Osteocyte (in vitro differentiated cells): ENCODE results near the gene FLAD1. TPM values are rescaled to one million over a fixed set of nuclear protein-coding genes. Genes with fewer than 3 reads are reported as not detected.

Source experiments
- DNase-seq: peaks from one replicate; pipeline ENCODE4 v3.0.0; 2021; ENCODE audit warnings: mixed read lengths; ENCODE audit not compliant: unreplicated experiment; ENCODE audit errors: extremely low spot score
- H3K27ac Mint-ChIP-seq: one replicate; pipeline ENCODE4 v1.8.0; 2021; ENCODE audit warnings: mild to moderate bottlenecking, mixed read lengths; ENCODE audit not compliant: unreplicated experiment
- H3K27me3 Mint-ChIP-seq: one replicate; pipeline ENCODE4 v1.8.0; 2021; ENCODE audit warnings: mixed read lengths; ENCODE audit not compliant: unreplicated experiment
- H3K36me3 Mint-ChIP-seq: one replicate; pipeline ENCODE4 v1.8.0; 2021; ENCODE audit warnings: mixed read lengths; ENCODE audit not compliant: unreplicated experiment
- H3K4me1 Mint-ChIP-seq: one replicate; pipeline ENCODE4 v1.8.0; 2021; ENCODE audit warnings: mixed read lengths; ENCODE audit not compliant: unreplicated experiment
- H3K4me3 Mint-ChIP-seq: one replicate; pipeline ENCODE4 v1.8.0; 2021; ENCODE audit warnings: mild to moderate bottlenecking, moderate library complexity, mixed read lengths; ENCODE audit not compliant: unreplicated experiment
- H3K9me3 Mint-ChIP-seq: one replicate; pipeline ENCODE4 v1.8.0; 2021; ENCODE audit warnings: mixed read lengths; ENCODE audit not compliant: unreplicated experiment
- total RNA-seq: library from RNA; stranded (reverse); gene quantifications from 2 replicates; pipeline ENCODE4 v1.2.1, GENCODE V29; 2021
- TF ChIP-seq, protein P1 (sequence below): fragments of 200-600 bp; sonication (generic); IDR thresholded peaks from 2 replicates; pipeline ENCODE4 v1.5.0; 2021; ENCODE audit warnings: antibody characterized with exemption, mild to moderate bottlenecking, moderate library complexity

Gene FLAD1
- total RNA-seq, 1 donor from 2014 or later: 31.2 TPM

DNA sequence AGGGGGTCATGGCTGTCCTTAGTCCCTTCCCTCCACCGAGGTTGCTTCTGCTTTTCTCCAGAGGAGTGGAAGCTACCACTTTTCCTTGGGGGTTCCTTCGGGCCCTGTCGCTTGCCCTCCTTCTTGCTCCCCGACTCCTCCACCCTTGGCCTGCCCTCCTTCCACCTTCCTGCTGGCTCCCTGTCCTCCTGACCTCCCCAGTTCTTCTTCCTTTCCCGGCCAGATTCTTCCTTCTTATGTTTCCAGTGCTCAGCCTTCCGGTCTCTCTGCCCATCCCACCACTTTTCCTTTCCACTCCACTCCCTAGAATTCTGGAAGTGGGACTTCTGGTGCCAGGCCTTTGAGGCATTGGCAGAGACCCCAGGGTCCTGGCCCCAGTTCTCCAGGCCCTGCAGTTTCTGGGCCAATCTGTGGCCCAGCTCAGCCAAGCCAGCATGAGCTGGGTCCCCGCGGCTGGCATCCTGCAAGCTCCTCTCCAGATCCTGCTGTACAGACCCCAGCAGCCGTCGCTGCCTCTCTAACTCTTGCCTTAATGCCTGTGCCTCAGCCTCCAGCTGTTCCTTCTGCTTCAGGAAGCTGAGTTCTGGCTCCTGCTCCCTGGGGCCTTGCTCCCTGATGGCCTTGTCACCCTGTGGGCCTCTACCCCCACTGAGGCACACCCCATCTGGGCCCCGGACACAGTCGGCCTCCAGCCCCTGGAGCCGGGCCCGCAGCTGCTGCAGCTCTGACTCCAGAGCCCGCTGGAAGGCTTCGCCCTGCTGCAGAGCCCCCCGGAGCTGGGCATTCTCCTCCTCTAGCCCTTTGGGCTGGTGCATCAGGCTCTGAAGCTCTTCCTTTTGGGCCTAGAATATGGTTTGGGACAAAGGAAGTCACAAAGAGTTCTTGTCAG is 36.9 kb upstream of the FLAD1 start:
- Mint-ChIP-seq H3K9me3 (no peaks in the 10 kb centered on the region), H3K27me3 (no peaks in the 10 kb centered on the region), H3K4me1 (no peaks in the 10 kb centered on the region), H3K4me3 (no peak overlapping the region), H3K36me3 (peaks cover 14% of the 10 kb centered on the region), H3K27ac (no peak overlapping the region)
- no peak for DNase-seq
- TF ChIP-seq, protein P1, sequence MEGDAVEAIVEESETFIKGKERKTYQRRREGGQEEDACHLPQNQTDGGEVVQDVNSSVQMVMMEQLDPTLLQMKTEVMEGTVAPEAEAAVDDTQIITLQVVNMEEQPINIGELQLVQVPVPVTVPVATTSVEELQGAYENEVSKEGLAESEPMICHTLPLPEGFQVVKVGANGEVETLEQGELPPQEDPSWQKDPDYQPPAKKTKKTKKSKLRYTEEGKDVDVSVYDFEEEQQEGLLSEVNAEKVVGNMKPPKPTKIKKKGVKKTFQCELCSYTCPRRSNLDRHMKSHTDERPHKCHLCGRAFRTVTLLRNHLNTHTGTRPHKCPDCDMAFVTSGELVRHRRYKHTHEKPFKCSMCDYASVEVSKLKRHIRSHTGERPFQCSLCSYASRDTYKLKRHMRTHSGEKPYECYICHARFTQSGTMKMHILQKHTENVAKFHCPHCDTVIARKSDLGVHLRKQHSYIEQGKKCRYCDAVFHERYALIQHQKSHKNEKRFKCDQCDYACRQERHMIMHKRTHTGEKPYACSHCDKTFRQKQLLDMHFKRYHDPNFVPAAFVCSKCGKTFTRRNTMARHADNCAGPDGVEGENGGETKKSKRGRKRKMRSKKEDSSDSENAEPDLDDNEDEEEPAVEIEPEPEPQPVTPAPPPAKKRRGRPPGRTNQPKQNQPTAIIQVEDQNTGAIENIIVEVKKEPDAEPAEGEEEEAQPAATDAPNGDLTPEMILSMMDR: no peak

DNA sequence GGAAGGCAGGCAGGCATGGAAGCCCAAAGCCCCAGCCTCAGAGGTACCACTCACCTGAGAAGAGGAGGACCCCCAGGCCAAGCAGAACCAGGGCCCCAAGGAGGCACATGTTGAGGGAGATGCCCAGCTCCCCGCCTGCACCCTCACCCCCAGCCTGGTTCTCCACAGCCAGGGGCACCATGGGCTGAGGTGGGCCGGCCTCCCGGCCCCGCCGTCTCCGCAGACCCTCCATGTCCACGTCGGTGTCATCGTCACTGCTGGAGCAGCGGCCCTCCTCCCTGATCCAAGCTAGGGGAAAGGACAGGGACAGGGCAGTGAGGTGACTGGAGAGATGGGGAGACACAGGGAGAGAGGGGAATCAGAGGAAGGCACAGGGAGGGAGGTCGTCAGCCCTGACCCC is 35.1 kb upstream of the FLAD1 start:
- H3K9me3 Mint-ChIP-seq: no peaks in the 10 kb centered on the region
- H3K4me3 Mint-ChIP-seq: no peak overlapping the region
- H3K4me1 Mint-ChIP-seq: peaks cover 13% of the 10 kb centered on the region
- no peak overlapping the region for H3K27ac Mint-ChIP-seq
- no peaks in the 10 kb centered on the region for H3K27me3 Mint-ChIP-seq
- no peak for DNase-seq
- peaks cover 16% of the 10 kb centered on the region for H3K36me3 Mint-ChIP-seq
- TF ChIP-seq, protein P1: no peak

DNA sequence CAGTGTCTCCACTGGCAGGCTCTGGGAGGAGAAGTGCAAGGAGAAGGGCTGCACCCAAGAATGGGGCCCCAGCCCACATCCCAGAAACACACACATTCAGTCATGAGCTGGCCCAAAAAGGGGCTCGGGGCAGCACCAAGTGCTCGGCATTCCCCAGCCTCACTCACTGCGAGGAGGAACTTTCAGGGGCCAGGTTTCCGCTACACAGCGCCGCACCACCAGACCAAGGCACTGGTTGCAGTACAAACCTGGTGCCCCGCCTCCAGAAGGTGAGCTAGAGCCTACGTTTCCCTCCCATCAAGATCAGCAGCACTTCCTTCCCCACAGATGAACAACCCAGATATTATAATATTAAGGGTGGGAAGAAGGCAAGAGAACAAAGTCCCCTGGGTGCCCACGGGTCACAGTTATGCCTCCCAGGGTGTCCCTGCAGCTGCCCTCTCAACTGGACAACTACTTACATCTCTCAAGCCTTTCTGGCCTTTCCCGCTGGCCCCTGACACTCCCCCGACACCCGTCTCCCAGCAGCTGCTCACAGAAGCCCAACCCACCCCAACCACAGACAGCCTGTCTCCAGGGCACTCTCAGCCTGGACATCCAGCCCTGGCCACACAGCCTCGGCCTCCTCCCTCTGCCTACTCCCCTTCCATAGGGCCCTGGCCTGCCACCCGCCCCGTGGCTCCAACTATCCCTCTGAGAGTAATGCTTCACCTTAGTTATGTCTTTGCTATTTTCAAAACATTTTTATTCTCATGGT is 31.1 kb upstream of the FLAD1 start:
- H3K36me3 Mint-ChIP-seq: peaks cover 14% of the 10 kb centered on the region
- peaks cover 40% of the 10 kb centered on the region for H3K4me1 Mint-ChIP-seq
- DNase-seq: no peak
- TF ChIP-seq, protein P1: no peak
- no peaks in the 10 kb centered on the region for H3K27me3 Mint-ChIP-seq
- H3K27ac Mint-ChIP-seq: no peak overlapping the region
- H3K9me3 Mint-ChIP-seq: no peaks in the 10 kb centered on the region
- no peak overlapping the region for H3K4me3 Mint-ChIP-seq

DNA sequence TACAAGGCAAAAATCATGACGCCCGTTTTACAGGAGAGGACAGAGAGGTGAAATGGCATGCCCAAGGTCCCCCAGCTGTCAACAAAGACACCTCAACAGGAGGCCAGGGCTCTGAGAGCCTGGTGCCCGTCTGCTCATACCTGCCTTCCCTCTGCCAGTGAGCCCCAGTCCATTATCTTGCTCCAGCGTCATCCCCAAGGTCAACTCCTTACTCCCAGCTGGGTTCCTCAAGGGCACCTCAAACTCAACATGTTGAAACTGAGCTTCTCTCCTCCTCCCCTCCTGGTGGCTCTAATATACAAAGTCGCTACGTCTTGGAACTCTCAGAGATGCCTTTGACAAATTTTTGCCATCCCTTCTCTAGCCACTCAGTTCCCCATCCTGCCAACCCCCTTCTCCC is 30.5 kb upstream of the FLAD1 start:
- Mint-ChIP-seq H3K27me3 (no peaks in the 10 kb centered on the region), H3K4me3 (no peak overlapping the region), H3K27ac (no peak overlapping the region), H3K4me1 (peaks cover 44% of the 10 kb centered on the region), H3K36me3 (peaks cover 14% of the 10 kb centered on the region), H3K9me3 (no peaks in the 10 kb centered on the region)
- DNase-seq: no peak
- TF ChIP-seq, protein P1: no peak

DNA sequence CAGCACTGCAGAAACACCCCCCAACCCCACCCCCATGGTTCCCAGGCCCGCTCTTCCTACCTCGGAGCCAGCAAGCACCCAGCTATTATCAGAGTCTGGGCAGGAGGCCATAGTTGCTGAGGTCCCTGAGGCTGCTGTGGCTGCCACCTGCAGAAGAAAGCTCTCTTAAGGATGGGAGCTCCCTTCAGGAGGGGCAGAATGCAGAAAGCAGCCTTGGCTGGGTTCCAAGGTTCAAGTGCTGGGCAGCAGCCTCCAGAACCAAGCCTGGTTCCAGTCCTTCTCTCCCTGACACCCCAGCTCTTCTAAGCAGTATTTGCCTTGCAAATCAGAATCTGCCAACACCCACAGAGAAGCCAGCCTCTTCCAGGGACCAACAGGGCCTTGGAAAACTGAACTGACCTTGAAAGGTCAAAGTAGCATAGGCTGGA is 29.5 kb upstream of the FLAD1 start:
- Mint-ChIP-seq H3K27me3 (no peaks in the 10 kb centered on the region), H3K4me3 (no peak overlapping the region), H3K4me1 (peaks cover 46% of the 10 kb centered on the region)

More for the DNA sequence above, 29.5 kb upstream of the FLAD1 start:
- DNase-seq: no peak
- Mint-ChIP-seq H3K27ac (no peak overlapping the region), H3K9me3 (no peaks in the 10 kb centered on the region), H3K36me3 (peaks cover 15% of the 10 kb centered on the region)
- TF ChIP-seq, protein P1: no peak
